Skin of body (tissue), 2 donors: ENCODE results near the gene KBTBD2. TPM values are rescaled to one million over a fixed set of nuclear protein-coding genes. Genes with fewer than 3 reads are reported as not detected.
A peak's percentile ranks its signal among the peaks of the same experiment; 100 is the strongest.
"Not testable (repeated sequence)": the region's sequence is repeated elsewhere in the genome, so short reads cannot be mapped to it uniquely, and the experiment has no call there.

Source experiments
- DNase-seq: peaks from one replicate; lab custom pipeline; 2025; lab: John Stamatoyannopoulos, UW
- total RNA-seq: library from RNA; depleted of rRNA; stranded (reverse); fragments of >200 nt; gene quantifications from one replicate; pipeline ENCODE4 v1.2.3, GENCODE V29; 2014

KBTBD2 gene
- total RNA-seq, 1 donor from 2014 or later, result 48.4 TPM

DNA sequence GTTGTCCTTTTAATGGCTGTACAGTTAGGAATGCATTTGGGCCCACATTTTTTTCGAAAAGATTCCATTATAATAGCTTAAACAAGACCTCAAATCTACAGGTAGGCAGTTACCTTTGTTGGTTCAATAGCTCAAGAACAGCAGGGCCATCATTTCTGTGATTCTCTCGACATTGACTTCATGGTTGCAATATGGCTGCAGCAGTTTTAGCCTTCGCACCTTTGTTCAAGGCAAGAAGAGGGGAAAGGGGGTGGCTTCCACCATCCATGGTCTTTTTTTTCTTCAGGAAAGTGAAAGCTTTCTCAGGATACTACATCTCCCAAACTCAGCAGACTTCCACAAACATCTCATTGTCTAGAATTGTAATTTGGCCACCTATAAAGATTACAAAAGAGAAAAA is 2.2 kb upstream of the KBTBD2 start:
- no peak for DNase-seq

DNA sequence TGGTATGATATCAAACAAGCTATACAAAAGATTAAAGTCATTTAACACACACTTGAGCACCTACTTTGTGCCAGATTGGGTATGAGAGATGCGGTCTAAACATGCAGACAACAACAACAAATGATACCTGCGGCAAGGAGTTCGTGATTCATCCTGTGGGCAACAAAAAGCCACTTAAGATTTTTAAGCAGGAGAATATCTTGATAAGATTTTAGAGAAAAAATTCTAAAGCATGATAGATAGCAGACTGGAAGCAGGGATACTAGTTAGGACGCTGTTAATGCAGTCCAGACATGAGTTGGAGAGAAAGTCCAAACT is 1.6 kb upstream of the KBTBD2 start:
- DNase-seq, result no peak

DNA sequence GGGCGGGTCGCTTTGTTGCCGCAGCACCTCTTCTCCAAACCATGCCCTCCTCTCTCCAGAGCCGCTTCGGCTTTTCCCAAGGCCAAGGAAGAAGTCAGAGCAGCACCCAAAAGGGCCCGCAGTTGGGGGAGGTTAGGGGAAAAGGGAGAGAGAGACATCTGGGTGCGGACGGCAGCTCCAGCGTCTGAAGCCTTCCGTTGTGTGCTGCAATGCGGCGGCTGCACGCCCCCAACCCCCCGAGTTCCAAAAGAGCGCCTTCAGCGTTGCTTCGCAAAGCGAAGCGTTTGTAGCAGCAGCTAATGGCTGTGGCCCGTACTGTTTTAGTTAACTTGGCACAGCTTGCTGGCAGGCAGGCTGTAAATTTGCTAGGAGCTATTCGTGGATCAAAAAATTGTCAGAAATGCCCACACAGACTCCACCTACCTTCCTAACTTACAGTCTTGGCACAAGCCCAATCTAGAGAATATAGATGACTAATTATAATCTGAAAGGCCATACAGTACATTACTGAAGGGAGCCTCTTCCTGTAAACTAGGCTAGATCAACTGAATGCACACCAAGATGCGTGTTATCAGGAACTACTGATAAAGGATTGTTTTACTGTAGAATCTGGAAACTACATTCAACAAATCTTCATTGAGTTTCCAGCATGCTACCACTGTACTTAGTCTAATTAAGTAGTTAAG is 1.1 kb upstream of the KBTBD2 start:
- DNase-seq, result peak; percentile 64

DNA sequence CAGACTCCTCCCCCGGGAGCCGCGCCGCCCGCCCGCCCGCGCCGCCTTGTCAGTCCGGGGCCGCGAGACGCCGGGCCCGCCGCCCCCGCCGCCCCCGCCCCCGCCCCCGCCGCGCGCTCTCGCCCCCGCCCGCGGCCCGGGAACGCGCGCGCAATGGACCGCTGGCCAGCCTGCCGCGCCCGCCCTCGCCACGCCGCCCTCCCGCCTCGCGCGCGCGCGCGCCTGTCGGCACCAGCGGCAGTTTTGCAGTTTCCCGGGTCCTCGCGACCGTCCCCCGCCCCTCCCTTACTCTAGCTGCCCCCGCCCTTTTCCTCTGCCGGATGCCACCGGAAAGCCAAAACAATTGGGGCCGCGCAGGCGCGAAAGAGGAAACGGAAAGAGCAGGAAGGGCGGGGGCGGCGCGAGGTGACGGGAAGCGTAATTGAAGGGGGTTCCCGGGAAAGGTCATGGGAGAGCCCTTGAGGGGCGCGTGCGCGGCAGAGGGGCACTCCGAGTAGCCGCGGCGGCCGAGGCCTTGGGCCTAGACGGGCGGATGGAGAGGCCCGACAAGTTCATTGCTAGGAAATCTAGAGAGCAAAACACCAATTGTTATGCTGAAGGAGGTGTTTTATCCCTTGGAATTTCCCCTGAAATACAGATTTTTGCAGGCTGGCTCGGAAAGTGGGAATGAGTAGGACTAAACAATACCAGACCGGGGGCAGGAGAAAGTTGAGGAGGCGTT is 400 bp upstream of the KBTBD2 start:
- DNase-seq, result peak; percentile 96

DNA sequence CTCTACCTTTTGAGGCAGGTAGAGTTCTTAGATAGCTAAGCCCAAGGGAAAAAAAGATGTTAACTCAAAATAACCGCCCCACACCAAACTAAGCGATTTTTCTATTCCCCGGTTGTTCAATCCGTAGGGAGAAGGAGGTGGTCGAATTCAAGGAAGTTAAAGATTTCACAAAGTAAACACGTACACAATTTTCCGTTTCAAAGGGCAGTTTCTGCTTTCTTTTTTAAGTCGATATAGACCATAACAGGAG is 842 bp downstream of the KBTBD2 start:
- peak; percentile 39 for DNase-seq

DNA sequence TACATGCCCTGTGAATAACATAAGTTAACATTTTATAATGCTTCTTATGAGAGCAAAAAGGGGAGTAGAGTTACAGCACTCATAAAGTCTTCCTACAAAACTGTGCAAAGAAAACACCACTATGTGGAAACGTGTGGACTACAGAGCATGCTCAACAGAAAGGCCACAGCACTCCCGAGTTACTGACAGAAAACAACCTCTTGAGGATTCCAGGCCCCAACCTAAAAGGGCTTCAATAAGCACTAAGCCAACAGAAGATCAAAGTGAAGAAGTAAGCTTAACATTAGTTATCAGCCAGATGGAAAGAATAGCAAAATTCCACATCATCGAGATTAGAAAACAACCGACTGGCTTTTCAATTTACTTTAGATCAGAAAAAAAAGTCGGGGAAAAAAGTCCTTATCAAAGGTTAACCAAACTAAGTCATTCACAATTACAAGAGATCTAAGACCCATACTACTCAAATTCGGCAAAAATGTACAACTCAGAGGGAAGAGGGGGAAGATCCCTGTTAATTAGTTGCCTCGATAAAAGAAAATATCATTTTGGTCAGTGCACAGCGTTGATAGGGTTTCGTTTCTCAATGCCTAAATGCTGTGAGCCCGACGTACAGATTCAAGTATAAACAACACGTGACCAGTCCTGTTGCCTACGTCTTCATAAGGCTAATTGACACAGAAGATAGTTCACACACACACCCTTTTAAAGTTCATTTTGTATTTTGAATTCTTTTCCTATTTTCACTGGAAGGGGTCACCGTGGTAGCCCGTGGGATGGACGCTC is 1.4 kb downstream of the KBTBD2 start:
- DNase-seq, result peak; percentile 82

DNA sequence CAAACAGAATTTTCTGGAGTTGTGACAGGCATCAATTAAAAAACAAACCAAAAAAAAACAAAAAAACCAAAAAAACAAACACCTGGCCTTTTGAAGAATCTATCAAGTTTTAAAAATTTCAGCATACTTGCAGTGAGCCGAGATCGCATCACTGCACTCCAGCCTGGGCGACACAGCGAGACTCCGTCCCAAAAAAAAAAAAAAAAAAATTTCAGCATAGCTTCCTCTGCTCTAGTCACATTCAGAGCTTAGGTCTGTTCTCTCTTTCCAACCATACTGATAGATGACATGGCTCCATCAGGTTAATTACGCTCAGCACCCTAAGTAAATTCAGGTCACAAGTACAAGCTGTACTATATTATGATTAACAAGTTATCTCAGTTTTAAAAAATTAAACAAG is 3.1 kb downstream of the KBTBD2 start:
- no peak for DNase-seq

DNA sequence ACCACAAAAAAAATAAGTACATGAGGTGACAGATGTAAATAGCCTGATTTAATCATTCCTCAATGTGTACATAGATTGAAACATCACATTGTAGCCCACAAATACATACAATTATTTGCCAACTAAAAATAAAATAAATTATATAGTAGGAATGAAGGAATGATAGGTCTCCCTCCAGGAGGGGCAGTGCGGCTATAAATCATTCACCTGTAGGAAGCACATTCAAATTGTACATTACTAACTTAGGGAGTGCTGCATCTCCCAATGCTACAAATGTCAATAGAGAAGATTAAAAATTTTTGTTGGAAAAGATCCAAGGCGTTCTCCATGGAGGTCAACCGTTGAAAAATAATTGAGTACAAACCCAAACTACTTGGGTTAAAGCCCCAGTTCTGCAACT is 4.2 kb downstream of the KBTBD2 start:
- DNase-seq, result no peak

DNA sequence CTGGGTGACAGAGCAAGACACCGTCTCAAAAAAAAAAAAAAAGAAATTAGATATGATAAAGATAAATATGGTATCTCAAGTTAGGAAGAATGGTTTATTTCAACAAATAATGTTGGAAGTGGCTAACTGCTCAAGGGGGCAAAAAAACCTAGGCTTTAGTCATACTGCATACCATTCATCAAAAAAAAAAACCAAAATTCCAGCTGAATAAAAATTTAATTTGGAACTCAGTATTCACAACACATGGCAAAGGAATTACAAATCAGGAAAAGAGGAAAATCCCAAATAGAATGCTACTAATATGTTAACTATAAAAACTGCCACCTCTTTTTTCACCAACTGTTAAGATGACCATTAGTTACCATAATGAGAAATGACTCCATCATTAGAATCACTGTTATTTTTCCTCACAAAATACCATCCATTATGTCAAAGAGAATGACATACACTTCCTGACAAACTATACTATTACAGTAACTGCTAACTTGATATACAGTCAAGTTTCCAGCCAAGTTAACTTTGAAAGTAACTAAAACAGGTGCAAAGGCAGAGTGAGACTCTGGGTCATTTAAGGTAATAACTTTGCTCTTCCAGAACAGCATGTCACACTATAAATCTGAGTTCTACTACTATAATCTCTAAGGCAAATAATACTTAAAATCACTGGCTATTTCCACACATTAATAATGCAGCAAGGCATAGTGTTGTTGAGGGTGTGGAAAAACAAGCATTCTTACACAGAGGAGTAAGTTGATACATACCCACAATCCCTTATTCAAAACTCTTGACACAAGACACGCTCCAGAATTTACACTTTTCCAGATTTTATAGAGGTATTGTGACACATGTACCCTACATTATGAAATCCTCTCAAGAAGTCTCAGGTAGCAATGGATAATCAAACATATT is 10.2 kb downstream of the KBTBD2 start:
- peak; percentile 3 for DNase-seq

DNA sequence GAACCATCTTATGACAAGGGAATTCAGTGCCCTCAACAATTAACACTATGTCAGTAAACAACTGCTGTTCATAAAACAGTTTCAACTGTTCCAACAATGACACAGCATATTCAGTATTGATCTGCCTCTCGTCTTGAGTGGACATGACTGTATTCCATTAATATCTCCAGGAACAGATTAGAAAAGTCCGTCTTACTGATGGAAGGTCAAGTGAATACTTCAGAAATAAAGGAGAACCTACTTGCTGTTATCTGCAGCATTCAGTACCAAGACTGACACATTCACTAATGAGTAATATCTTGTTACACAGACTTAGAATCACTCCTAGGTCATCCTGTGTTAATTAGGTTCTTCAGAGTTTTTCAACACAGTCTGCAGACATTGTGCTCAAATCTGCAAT is 12.1 kb downstream of the KBTBD2 start:
- DNase-seq, result no peak

DNA sequence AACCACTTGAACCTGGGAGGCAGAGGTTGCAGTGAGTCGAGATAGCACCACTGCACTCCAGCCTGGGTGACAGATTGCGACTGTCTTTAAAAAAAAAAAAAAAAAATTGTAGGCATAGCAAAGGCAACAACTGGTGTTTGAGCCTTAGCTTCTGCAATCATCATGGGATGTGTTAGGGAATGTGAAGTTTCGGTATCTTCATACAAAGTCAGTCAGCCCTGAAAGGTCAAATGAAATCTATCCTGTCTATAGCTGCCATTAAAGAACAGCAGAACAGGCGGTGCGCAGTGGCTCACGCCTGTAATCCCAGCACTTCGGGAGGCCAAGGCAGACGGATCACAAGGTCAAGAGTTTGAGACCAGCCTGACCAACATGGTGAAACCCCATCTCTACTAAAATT is 13.5 kb downstream of the KBTBD2 start:
- not testable (repeated sequence) for DNase-seq

DNA sequence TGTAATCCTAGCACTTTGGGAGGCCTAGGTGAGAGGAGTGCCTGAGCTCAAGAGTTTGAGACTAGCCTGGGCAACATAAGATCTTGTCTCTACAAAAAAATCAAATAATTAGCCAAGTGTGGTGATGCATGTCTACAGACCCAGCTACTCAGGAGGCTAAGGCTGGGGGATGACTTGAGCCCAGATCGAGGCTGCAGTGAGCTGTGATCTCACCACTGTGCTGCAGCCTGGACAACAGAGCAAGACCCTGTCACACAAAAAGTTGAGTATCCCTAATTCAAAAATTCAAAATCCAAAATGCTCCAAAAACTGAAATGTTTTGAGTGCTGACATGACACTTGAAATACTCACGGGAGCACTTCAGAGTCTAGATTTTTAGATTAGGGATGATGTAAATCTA is 19.1 kb downstream of the KBTBD2 start:
- no peak for DNase-seq

DNA sequence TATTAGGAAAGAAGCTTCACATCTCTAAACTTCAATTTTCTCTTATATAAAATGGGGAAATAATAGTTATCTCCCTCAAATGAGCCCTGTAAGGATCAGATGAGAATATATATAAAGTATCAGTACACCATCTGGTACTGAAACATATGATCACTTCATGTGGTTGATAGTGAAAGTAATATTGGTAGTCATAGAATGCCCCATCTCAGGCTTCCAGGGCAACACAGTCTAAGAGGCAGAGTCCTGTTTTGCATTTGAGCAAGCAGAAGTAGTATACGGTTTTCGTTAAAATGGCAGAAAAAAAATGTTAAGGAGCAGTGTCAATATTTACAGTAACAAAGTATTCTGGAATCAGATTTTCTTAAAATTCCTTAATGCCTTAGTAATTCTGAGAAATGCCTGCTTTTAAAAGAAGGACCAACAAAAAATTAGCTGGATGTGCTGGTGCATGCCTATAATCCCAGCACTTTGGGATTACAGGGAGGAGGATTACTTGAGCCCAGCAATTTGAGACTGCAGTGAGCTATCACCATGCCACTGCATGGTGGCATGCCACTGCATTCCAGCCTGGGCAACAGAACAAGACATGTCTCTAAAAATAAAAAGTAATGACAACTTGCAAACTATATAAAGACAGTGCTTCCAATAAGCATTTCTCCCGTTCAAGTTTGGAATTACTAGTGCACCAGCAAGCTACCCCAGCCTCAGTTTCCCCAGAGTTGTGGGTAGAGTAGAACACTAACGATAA is 19.8 kb downstream of the KBTBD2 start:
- no peak for DNase-seq

DNA sequence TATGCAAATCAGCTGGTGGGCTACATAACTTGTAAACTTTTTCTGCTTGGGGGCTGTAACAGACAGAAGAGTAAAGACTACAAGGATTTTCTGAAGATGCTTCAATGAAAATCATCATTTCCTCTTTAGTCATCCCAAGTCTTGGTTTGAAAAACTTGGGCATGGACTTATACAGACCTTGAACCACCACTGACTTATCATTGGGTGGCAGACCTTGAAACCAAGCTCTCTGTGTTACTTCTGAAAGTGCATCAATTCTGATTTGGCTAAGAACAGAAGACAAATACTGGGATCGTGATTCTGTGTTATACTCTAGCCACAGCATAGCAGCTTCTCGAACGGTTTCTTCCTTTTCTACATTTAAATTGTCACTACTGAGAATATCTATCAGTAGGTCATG is 21.3 kb downstream of the KBTBD2 start:
- no peak for DNase-seq

DNA sequence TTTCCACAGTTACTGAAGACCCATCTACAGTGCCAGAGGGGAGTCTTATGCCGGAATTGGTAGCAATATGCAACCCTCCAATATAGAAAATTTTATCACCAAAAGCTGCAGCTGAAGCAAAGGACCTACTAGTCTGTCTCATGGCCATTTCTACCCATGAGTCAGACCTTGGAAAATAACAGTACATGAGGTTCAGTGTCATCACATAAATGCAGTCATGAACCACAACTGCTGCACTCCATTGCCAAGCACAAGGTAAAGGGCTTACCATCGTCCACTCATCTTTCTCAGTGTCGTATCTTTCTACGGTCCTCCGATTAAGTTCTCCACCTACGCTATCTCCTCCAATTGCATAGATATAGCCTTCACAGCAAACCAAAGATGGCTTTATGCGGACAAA is 21.8 kb downstream of the KBTBD2 start:
- no peak for DNase-seq

DNA sequence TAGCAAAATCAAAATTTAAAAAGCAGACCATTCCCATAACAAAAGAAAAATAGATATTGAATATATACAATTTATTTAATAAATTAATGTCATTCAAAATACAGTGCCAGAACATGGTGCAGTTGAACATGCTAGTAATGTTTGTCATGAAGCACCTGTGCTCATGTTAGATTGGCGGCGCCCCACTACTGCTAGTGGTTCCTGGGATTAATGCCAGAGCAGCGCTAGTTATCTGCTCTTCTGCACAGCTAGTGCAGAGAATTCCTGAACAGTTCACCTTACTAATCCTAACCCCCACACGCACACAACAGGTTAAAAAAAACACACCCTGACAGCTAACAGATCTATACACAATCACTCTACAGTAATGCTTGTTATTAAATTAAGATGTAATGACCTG is 23.4 kb downstream of the KBTBD2 start:
- no peak for DNase-seq

DNA sequence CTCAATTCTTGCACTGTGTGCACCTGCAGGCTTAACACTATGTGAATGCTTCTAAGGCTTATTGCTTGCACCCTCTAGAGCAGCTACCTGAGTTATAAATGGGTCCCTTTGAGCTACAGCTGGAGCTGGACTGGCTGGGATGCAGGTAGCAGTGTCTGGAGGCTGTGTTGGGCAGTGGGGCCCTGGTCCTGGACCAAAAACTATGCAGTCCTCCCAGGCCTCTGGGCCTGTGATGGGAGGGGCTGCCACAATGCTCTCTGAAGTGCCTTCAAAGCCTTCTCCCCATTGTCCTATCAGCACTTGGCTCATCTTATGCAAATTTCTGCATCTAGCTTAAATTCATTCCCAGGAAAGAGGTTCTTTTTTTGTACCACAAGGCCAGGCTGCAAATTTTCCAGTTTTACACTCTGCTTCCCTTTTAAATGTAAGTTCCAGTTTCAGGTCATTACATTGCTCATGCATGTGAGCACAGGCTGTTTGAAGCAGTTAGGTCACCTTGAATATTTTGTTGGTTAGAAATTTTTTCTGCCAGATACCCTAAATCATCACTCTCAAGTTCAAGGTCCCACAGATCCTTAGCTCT is 26.0 kb downstream of the KBTBD2 start:
- no peak for DNase-seq

DNA sequence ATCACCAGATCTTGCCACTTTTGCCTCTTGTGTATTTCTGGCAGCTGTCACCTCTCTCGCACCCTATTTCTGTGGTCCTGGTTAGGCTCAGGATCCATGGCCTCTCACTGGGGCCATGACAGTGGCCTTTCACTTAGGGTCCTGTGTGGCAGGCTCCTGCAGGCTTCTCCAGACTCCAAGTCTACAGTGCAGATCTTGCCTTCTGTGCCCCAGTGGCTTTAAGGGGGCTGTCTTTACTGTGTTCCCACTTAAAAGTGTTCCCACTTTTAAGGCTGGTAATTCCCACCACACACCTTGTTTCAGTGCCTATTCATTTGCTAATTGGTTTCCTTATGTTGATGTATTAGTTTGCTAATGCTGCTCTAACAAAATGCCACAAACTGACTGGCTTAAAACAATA is 27.7 kb downstream of the KBTBD2 start:
- not testable (repeated sequence) for DNase-seq

DNA sequence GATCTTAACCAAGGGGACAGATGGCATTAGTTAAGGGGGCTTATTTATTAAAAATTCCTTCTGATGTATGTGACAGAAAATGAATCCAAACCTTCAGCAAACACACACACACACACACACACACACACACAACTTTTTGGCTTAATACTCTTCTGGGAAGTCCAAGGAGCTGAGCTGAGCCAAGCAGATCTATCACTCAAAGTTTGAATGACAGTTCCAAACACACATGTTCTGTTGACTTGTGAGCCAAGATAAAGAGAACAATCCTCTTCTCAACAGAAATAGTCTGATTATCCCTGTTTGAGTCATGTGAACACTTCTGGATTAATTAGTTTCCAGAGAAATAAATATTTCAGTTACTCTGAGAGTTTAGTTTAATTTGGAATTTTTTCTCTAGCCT is 31.5 kb downstream of the KBTBD2 start:
- DNase-seq, result no peak

DNA sequence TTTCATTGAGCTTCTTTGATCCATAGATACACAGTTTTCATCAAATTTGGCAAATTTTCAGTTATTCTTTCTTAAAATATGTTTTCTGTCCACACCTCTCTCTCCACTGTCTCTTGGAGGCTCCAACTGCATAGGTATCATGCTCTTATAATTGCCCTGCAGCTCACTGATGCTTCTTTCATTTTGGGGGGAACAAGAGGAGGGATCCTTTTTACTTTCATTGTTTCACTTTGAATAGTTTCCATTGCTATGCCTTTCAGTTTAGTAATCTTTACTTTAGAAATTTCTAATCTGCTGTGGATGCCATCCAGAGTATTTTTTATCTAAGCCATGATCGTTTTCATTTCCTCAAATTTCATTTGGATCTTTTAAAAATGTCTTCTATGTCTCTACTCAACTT is 32.9 kb downstream of the KBTBD2 start:
- DNase-seq, result no peak

DNA sequence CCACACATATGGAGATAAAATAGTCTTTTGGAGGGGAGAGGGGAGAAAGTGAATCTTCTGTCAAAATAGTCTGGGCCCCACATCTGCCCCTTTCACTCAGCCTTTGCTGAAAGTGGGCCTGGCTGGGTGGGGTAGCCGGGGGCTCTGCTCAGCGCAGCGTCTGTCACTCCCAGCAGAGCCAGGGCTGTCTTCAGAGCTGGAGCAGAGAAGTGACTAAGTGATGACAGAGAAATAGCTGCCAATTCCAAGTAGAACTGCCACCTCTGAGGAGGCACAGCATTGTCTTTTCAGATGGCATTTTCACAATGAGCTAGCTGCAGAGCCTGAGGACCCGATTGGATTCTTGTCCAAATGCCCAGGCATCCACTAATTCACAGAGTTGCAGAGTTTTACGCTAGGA is 34.5 kb downstream of the KBTBD2 start:
- not testable (repeated sequence) for DNase-seq
